Natural killer cell (primary cell): ENCODE results near the gene AP3B1. TPM values are rescaled to one million over a fixed set of nuclear protein-coding genes. Genes with fewer than 3 reads are reported as not detected.

Source experiments
- ATAC-seq, 3 donors: fragments of 150-1000 bp in 2 of 3; fragments of 200-7000 bp in 1 of 3; cut with Tn5 transposase; 1 replicate in 1 of 3; 2 replicates in 2 of 3; pipeline ENCODE4 v1.10.0; 2021; ENCODE audit warnings: mild to moderate bottlenecking in 2 of 3, moderate library complexity in 2 of 3
- DNase-seq, 2 donors: peaks; one replicate each; pipeline versions ENCODE4 v3.0.0 to v3.0.0-alpha.2; 2013 to 2021; ENCODE audit warnings: mixed read lengths in 1 of 2
- H3K27ac ChIP-seq: one replicate; pipeline ENCODE4 v1.5.1; 2013; ENCODE audit warnings: mild to moderate bottlenecking, low read length
- H3K27me3 ChIP-seq: one replicate; pipeline ENCODE4 v1.6.1; 2013; ENCODE audit warnings: low read length; ENCODE audit not compliant: control insufficient read depth, insufficient read depth
- H3K36me3 ChIP-seq: one replicate; pipeline ENCODE4 v1.6.1; 2013; ENCODE audit warnings: low read length; ENCODE audit not compliant: control insufficient read depth, insufficient read depth
- H3K4me1 ChIP-seq: one replicate; pipeline ENCODE4 v1.6.1; 2013; ENCODE audit warnings: low read length; ENCODE audit not compliant: control insufficient read depth, insufficient read depth
- H3K4me3 ChIP-seq: one replicate; pipeline ENCODE4 v1.5.1; 2013; ENCODE audit warnings: low read length
- H3K9me3 ChIP-seq: one replicate; pipeline ENCODE4 v1.6.1; 2013; ENCODE audit warnings: low read length; ENCODE audit not compliant: control insufficient read depth, insufficient read depth
- H3K27ac Mint-ChIP-seq, 2 donors: one replicate each; pipeline ENCODE4 v1.8.0; 2022; ENCODE audit warnings: mild to moderate bottlenecking in 2 of 2, mixed read lengths in 2 of 2, moderate library complexity in 1 of 2
- H3K27me3 Mint-ChIP-seq, 2 donors: one replicate each; pipeline ENCODE4 v1.8.0; 2022; ENCODE audit warnings: low read depth in 2 of 2, mixed read lengths in 2 of 2
- H3K36me3 Mint-ChIP-seq: one replicate; pipeline ENCODE4 v1.8.0; 2022; ENCODE audit warnings: mixed read lengths
- H3K4me1 Mint-ChIP-seq, 2 donors: one replicate each; pipeline ENCODE4 v1.8.0; 2022; ENCODE audit warnings: mixed read lengths in 2 of 2
- H3K4me3 Mint-ChIP-seq: one replicate; pipeline ENCODE4 v1.8.0; 2022; ENCODE audit warnings: mild to moderate bottlenecking, moderate library complexity, mixed read lengths
- H3K9me3 Mint-ChIP-seq, 2 donors: one replicate each; pipeline ENCODE4 v1.8.0; 2022; ENCODE audit warnings: mixed read lengths in 2 of 2
- WGBS: methylation state at CpG from one replicate; pipeline ENCODE4 v1.1.7; 2013; ENCODE audit warnings: missing lambda C conversion rate; ENCODE audit not compliant: insufficient coverage; 5-methylcytosine and 5-hydroxymethylcytosine counted together
- intact Hi-C: fragments of 100-400 bp; cut with micrococcal nuclease; formaldehyde crosslinking; loops from one replicate; pipeline ENCODE4 v1.14.2; 2022
- total RNA-seq, 4 donors: library from RNA; stranded (reverse); fragments of 120-200 nt in 1 of 4; gene quantifications; one replicate each; pipeline versions ENCODE4 v1.2.3 to v1.2.4, GENCODE V29; 2013 to 2022
- TF ChIP-seq, protein P1 (sequence below): fragments of 200-600 bp; IDR thresholded peaks from one replicate; pipeline ENCODE4 v1.8.0; 2022; ENCODE audit warnings: antibody characterized with exemption

The AP3B1 gene
- total RNA-seq, 3 donors from 2014 or later (not counting 1 experiment from before 2014, with no cell fraction given) = 48.5 to 58.2 (median 56.2) TPM

DNA sequence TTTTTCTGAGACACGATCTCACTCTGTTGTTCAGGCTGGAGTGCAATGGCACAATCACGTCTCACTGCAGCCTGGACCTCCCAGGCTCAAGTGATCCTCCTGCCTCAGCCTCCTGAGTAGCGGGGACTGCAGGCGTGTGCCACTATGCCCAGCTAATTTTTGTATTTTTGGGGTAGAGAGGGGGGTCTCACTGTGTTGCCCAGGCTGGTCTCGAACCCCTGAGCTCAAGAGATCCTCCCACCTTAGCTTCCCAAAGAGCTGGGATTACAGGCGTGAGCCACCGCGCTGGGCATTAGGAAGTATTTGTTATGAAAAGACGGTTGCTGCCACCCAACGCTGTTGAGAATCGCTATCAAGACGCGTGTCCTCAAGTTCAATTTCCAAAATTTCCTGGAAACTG, 337.4 kb downstream of the AP3B1 start:
- peaks cover 4 to 19% of the 10 kb centered on the region in 2 donors for H3K4me1 Mint-ChIP-seq

GRCh38 chr5:77955577-77955976, 338.9 kb downstream of the AP3B1 start:
- H3K27ac Mint-ChIP-seq = no peak overlapping the region
- peaks cover 12% of the 10 kb centered on the region for H3K4me1 ChIP-seq
- intact Hi-C loops = no loop called here
- H3K4me3 Mint-ChIP-seq = no peak overlapping the region
- peaks cover 31% of the 10 kb centered on the region for H3K27me3 ChIP-seq
- TF ChIP-seq, protein P1, sequence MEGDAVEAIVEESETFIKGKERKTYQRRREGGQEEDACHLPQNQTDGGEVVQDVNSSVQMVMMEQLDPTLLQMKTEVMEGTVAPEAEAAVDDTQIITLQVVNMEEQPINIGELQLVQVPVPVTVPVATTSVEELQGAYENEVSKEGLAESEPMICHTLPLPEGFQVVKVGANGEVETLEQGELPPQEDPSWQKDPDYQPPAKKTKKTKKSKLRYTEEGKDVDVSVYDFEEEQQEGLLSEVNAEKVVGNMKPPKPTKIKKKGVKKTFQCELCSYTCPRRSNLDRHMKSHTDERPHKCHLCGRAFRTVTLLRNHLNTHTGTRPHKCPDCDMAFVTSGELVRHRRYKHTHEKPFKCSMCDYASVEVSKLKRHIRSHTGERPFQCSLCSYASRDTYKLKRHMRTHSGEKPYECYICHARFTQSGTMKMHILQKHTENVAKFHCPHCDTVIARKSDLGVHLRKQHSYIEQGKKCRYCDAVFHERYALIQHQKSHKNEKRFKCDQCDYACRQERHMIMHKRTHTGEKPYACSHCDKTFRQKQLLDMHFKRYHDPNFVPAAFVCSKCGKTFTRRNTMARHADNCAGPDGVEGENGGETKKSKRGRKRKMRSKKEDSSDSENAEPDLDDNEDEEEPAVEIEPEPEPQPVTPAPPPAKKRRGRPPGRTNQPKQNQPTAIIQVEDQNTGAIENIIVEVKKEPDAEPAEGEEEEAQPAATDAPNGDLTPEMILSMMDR = no peak
- 0% methylated on average over 1 of the region's 1 CpG for WGBS
- peaks cover 0 to 14% of the 10 kb centered on the region in 2 donors for H3K4me1 Mint-ChIP-seq
- H3K36me3 Mint-ChIP-seq = peaks cover 7% of the 10 kb centered on the region
- peaks cover 35 to 54% of the 10 kb centered on the region in 2 donors for H3K27me3 Mint-ChIP-seq
- no peaks in the 10 kb centered on the region for H3K9me3 ChIP-seq
- DNase-seq (no peak), ATAC-seq (no peak)
- no peaks in the 10 kb centered on the region for H3K36me3 ChIP-seq
- no peak overlapping the region for H3K4me3 ChIP-seq
- H3K9me3 Mint-ChIP-seq = no peaks in the 10 kb centered on the region
- H3K27ac ChIP-seq = no peak overlapping the region

More for the DNA sequence above, 337.4 kb downstream of the AP3B1 start:
- H3K4me3 Mint-ChIP-seq = no peak overlapping the region
- Histone ChIP-seq H3K27ac (no peak overlapping the region), H3K27me3 (peaks cover 31% of the 10 kb centered on the region), H3K4me1 (peaks cover 12% of the 10 kb centered on the region), H3K36me3 (no peaks in the 10 kb centered on the region), H3K4me3 (no peak overlapping the region), H3K9me3 (no peaks in the 10 kb centered on the region)
- DNase-seq (no peak), ATAC-seq (no peak)
- no peaks in the 10 kb centered on the region for H3K9me3 Mint-ChIP-seq
- peaks cover 7% of the 10 kb centered on the region for H3K36me3 Mint-ChIP-seq
- H3K27me3 Mint-ChIP-seq = peaks cover 35 to 54% of the 10 kb centered on the region in 2 donors
- 72% methylated on average over 12 of the region's 13 CpGs for WGBS
- intact Hi-C loops = no loop called here
- TF ChIP-seq, protein P1 = no peak
- no peak overlapping the region for H3K27ac Mint-ChIP-seq

GRCh38 chr5:77953374-77953773, 341.1 kb downstream of the AP3B1 start:
- Histone ChIP-seq H3K4me1 (peaks cover 4% of the 10 kb centered on the region), H3K27me3 (peaks cover 16% of the 10 kb centered on the region), H3K9me3 (no peaks in the 10 kb centered on the region), H3K36me3 (no peaks in the 10 kb centered on the region), H3K27ac (no peak overlapping the region), H3K4me3 (no peak overlapping the region)
- DNase-seq (no peak), ATAC-seq (no peak)
- 85% methylated on average over 1 of the region's 2 CpGs for WGBS
- Mint-ChIP-seq H3K4me3 (no peak overlapping the region), H3K4me1 (no peaks in the 10 kb centered on the region), H3K27ac (no peak overlapping the region), H3K36me3 (no peaks in the 10 kb centered on the region), H3K9me3 (no peaks in the 10 kb centered on the region), H3K27me3 (peaks cover 29 to 48% of the 10 kb centered on the region in 2 donors)
- TF ChIP-seq, protein P1 = no peak
- intact Hi-C loops = no loop called here

GRCh38 chr5:77952636-77953212, 341.8 kb downstream of the AP3B1 start:
- TF ChIP-seq, protein P1 = no peak
- Histone ChIP-seq H3K36me3 (no peaks in the 10 kb centered on the region), H3K27me3 (peaks cover 12% of the 10 kb centered on the region), H3K4me3 (no peak overlapping the region), H3K4me1 (peaks cover 3% of the 10 kb centered on the region), H3K9me3 (no peaks in the 10 kb centered on the region), H3K27ac (no peak overlapping the region)
- H3K36me3 Mint-ChIP-seq = no peaks in the 10 kb centered on the region
- no peak overlapping the region for H3K4me3 Mint-ChIP-seq
- peaks cover 23 to 45% of the 10 kb centered on the region in 2 donors for H3K27me3 Mint-ChIP-seq
- intact Hi-C loops = no loop called here
- no peak for ATAC-seq
- H3K4me1 Mint-ChIP-seq = no peaks in the 10 kb centered on the region
- DNase-seq = no peak
- H3K27ac Mint-ChIP-seq = no peak overlapping the region
- WGBS = 99% methylated on average over 3 of the region's 3 CpGs
- no peaks in the 10 kb centered on the region for H3K9me3 Mint-ChIP-seq
